Epithelial cell of proximal tubule (primary cell): ENCODE data around the gene PRELID2. TPM values are rescaled to one million over a fixed set of nuclear protein-coding genes. Genes with fewer than 3 reads are reported as not detected.

Experiments used
- DNase-seq: peaks from one replicate; pipeline ENCODE4 v3.0.0-alpha.2; 2011; ENCODE audit warnings: low read depth
- H3K4me3 ChIP-seq: 2 replicates; pipeline ENCODE4 v1.5.1; 2011; ENCODE audit warnings: low read depth, mild to moderate bottlenecking, low read length
- total RNA-seq: library from RNA; depleted of rRNA; stranded (reverse); fragments of >200 nt; gene quantifications from 2 replicates; pipeline ENCODE4 v1.2.3, GENCODE V29; 2015
- TF ChIP-seq, protein P1 (sequence below): conservative IDR thresholded peaks from 2 replicates; pipeline ENCODE4 v1.5.1; 2012; ENCODE audit warnings: low read depth, mild to moderate bottlenecking, low read length

PRELID2 gene
- total RNA-seq, 1 donor from 2014 or later: 20.9 TPM

DNA sequence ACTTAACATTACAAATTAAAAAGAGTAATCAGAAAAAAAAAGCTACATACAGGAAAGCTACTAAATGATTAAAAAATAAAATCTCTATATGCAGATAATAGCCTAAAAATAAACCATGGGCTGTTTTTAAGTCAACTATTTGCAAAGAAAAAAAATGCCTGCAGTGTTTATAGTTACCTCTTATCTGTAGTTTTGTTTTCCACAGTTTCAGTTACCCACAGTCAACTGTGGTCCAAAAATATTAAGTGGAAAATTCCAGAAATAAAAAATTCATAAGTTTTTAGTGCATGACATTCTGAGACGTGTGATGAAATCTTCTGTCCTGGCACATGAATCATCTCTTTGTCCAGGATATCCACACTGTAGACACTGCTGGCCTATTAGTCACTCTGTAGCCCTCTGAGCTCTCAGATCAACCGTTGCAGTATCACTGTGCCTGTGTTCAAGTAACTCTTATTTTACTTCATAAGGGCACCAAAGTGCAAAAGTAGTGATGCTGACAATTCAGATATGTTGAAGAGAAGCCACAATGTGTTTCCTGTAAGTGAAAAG lies 59.2 kb downstream of the PRELID2 start:
- no peak overlapping the region for H3K4me3 ChIP-seq
- DNase-seq: peak; percentile 56
- TF ChIP-seq, protein P1, sequence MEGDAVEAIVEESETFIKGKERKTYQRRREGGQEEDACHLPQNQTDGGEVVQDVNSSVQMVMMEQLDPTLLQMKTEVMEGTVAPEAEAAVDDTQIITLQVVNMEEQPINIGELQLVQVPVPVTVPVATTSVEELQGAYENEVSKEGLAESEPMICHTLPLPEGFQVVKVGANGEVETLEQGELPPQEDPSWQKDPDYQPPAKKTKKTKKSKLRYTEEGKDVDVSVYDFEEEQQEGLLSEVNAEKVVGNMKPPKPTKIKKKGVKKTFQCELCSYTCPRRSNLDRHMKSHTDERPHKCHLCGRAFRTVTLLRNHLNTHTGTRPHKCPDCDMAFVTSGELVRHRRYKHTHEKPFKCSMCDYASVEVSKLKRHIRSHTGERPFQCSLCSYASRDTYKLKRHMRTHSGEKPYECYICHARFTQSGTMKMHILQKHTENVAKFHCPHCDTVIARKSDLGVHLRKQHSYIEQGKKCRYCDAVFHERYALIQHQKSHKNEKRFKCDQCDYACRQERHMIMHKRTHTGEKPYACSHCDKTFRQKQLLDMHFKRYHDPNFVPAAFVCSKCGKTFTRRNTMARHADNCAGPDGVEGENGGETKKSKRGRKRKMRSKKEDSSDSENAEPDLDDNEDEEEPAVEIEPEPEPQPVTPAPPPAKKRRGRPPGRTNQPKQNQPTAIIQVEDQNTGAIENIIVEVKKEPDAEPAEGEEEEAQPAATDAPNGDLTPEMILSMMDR: no peak

DNA sequence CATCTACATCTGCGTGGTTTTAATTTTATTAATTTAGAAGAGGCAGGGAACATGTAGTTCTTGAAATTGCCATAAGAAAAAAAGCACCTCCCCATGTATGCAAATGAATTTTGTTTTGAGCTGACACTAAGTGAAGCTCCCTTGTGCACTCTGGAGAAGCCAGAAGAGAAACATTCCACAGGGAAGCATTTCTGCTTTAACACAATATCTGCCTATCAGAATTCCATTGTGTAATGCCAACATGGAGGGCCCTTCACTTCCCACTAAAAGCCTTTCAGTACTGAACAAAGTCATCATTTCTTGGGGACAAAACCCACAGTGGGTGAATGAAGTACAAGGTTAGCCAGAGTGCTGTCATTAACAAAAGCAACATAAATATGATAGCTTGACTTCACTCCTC lies 59.7 kb downstream of the PRELID2 start:
- no peak for DNase-seq
- TF ChIP-seq, protein P1: no peak
- no peak overlapping the region for H3K4me3 ChIP-seq

- no peak overlapping the region for H3K4me3 ChIP-seq
- no peak for DNase-seq
- TF ChIP-seq, protein P1: no peak
Observed at GRCh38 chr5:145774442-145774841, 60.7 kb downstream of the PRELID2 start.

DNA sequence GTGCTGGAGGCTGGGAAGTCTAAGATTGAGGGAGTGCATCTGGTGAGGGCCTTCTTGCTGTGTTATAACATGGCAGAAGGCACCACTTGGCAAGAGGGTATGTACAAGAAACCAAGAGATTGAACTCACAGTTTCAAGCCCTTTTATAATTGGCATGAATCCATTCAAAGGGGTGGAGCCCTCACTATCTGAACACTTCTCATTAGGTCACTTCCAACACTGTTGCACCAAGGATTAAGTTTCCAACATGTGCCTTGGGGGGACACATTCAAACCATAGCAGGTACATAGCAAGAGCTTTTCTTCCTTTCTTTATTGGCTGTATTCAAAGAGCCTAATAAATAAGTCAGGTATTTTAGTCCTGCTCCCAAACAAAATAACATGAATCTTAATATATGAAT lies 62.7 kb downstream of the PRELID2 start:
- no peak overlapping the region for H3K4me3 ChIP-seq
- TF ChIP-seq, protein P1: no peak
- DNase-seq: no peak

GRCh38 chr5:145768863-145769262 lies 66.3 kb downstream of the PRELID2 start:
- DNase-seq: no peak
- TF ChIP-seq, protein P1: no peak
- H3K4me3 ChIP-seq: no peak overlapping the region

GRCh38 chr5:145764325-145764724 lies 70.8 kb downstream of the PRELID2 start:
- TF ChIP-seq, protein P1: no peak
- H3K4me3 ChIP-seq: no peak overlapping the region
- DNase-seq: no peak

DNA sequence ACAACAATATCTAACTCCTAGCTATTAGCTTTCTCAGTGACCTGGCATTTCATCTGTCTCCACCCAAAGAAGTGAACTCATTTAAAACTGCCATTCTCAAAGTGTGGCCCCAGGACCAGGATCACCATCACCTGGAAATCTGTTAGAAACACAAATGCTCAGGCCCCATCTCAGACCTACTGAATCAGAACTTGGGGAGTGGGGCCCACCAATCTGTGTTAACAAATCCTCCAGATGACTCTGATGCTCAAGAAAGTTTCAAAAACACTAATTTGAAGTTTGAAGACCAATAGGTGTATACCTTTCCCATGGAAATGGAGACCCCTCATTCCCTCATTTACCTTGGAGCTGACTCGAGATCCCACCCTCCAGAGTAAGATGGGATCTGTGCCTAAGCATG lies 72.3 kb downstream of the PRELID2 start:
- no peak overlapping the region for H3K4me3 ChIP-seq
- TF ChIP-seq, protein P1: no peak
- no peak for DNase-seq
